HepG2 (cell line): ENCODE data around the gene ZFYVE27. TPM values are rescaled to one million over a fixed set of nuclear protein-coding genes. Genes with fewer than 3 reads are reported as not detected.

Source experiments
- CEBPB ChIP-seq: IDR thresholded peaks from 2 replicates; pipeline ENCODE4 v1.6.1; 2011; ENCODE audit warnings: low read depth, low read length, improper control_type of control experiment, borderline replicate concordance
- KDM2A ChIP-seq: sonication (generic); formaldehyde crosslinking; IDR thresholded peaks from 2 replicates; pipeline ENCODE4 v1.4.0; 2020; ENCODE audit warnings: low read depth, missing genetic modification reagents, borderline replicate concordance
- MYC ChIP-seq: sonication (generic); formaldehyde crosslinking; IDR thresholded peaks from 2 replicates; pipeline ENCODE4 v1.9.0; 2021; ENCODE audit warnings: missing genetic modification reagents, borderline replicate concordance
- SATB2 ChIP-seq: sonication (generic); formaldehyde crosslinking; IDR thresholded peaks from 2 replicates; pipeline ENCODE4 v1.5.0; 2020; ENCODE audit warnings: missing genetic modification reagents
- ZNF234 ChIP-seq: sonication (generic); formaldehyde crosslinking; conservative IDR thresholded peaks from 2 replicates; pipeline ENCODE4 v1.5.1; 2020; ENCODE audit warnings: mild to moderate bottlenecking, missing genetic modification reagents
- ZNF292 ChIP-seq: sonication (generic); formaldehyde crosslinking; IDR thresholded peaks from 2 replicates; pipeline ENCODE4 v1.8.1; 2022; ENCODE audit warnings: mild to moderate bottlenecking, low read depth, missing genetic modification reagents, borderline replicate concordance
- ZNF34 ChIP-seq: sonication (generic); formaldehyde crosslinking; IDR thresholded peaks from 2 replicates; pipeline ENCODE4 v1.4.0; 2020; ENCODE audit warnings: mild to moderate bottlenecking, missing genetic modification reagents, borderline replicate concordance
- ZNF546 ChIP-seq: sonication (generic); formaldehyde crosslinking; conservative IDR thresholded peaks from 2 replicates; pipeline ENCODE4 v1.8.1; 2023; ENCODE audit warnings: mild to moderate bottlenecking, missing genetic modification reagents
- ZNF552 ChIP-seq: sonication (generic); formaldehyde crosslinking; IDR thresholded peaks from 2 replicates; pipeline ENCODE4 v1.9.0; 2022; ENCODE audit warnings: missing genetic modification reagents, mild to moderate bottlenecking, borderline replicate concordance
- ZNF761 ChIP-seq: sonication (generic); formaldehyde crosslinking; conservative IDR thresholded peaks from 2 replicates; pipeline ENCODE4 v1.4.0; 2020; ENCODE audit warnings: mild to moderate bottlenecking, missing genetic modification reagents
- ZNF773 ChIP-seq: sonication (generic); formaldehyde crosslinking; IDR thresholded peaks from 2 replicates; pipeline ENCODE4 v1.4.0; 2020; ENCODE audit warnings: missing genetic modification reagents, borderline replicate concordance
- polyA plus RNA-seq, 8 experiments: library from polyadenylated mRNA; depleted of rRNA in 3 of 8; stranded (reverse) in 7 of 8; unstranded in 1 of 8; fragments of >200 nt; fragmentation: Illumina TruSeq in 4 of 8; extraction: Trizol in 4 of 8; gene quantifications; 2 replicates each; pipeline versions ENCODE4 v1.2.1 to v1.2.3, GENCODE V29; 2011 to 2016; ENCODE audit warnings: low read depth in 4 of 8, missing spikeins in 1 of 8, mixed read lengths in 1 of 8; ENCODE audit not compliant: insufficient read depth in 1 of 8
- total RNA-seq, 5 experiments: library from RNA; depleted of rRNA; stranded (reverse); fragments of >200 nt; fragmentation: Illumina TruSeq; extraction: Trizol; gene quantifications; 2 replicates each; pipeline ENCODE4 v1.2.3, GENCODE V29; 2016; ENCODE audit warnings: low read depth in 1 of 5
- TF ChIP-seq, protein P1 (sequence below): sonication (generic); formaldehyde crosslinking; IDR thresholded peaks from 2 replicates; pipeline ENCODE4 v1.5.1; 2020; ENCODE audit warnings: missing genetic modification reagents, mild to moderate bottlenecking, borderline replicate concordance
- TF ChIP-seq, protein P2 (sequence below): IDR thresholded peaks from 2 replicates; pipeline ENCODE4 v1.6.1; 2012; ENCODE audit warnings: inconsistent platforms
- TF ChIP-seq, protein P3 (sequence below): sonication (generic); formaldehyde crosslinking; IDR thresholded peaks from 2 replicates; pipeline ENCODE4 v1.4.0; 2020; ENCODE audit warnings: low read depth, missing genetic modification reagents
- TF ChIP-seq, protein P4 (sequence below): sonication (generic); formaldehyde crosslinking; IDR thresholded peaks from 2 replicates; pipeline ENCODE4 v1.5.0; 2020; ENCODE audit warnings: mild to moderate bottlenecking, missing genetic modification reagents
- TF ChIP-seq, protein P5 (sequence below): sonication (generic); formaldehyde crosslinking; IDR thresholded peaks from 2 replicates; pipeline ENCODE4 v1.4.0; 2020; ENCODE audit warnings: missing genetic modification reagents
- TF ChIP-seq, protein P6 (sequence below): sonication (generic); formaldehyde crosslinking; IDR thresholded peaks from 2 replicates; pipeline ENCODE4 v1.4.0; 2020; ENCODE audit warnings: missing genetic modification reagents
- TF ChIP-seq, protein P7 (sequence below): IDR thresholded peaks from 2 replicates; pipeline ENCODE4 v1.6.1; 2016; ENCODE audit warnings: missing biosample characterization, missing genetic modification reagents, low read depth

The ZFYVE27 gene
- total and polyA plus RNA-seq, 2 of the 13 experiments (the other 11 are each of a cell fraction or from before 2014, with no cell fraction given) = 19.7 to 20.5 TPM

DNA sequence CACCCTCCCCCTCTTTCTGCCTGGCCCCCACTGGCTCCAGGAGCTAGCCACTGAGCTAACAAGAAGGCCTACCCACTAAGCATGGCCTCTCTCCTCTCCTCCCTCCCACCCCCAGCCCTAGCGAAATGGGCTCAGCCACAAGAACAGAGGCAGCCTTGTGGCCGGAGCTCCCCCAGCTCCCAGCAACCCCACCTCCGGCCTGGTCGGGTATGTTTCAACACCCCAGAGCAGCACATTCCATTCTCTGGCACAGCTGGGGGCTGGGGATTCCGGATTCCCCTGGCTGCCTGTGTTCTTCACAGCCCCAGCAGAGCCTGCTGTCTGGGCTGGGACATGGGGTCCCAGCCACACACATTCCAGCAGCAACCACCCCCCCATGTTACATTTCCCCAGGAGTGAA lies 25.9 kb downstream of the ZFYVE27 start (continued):
- TF ChIP-seq, protein P1, sequence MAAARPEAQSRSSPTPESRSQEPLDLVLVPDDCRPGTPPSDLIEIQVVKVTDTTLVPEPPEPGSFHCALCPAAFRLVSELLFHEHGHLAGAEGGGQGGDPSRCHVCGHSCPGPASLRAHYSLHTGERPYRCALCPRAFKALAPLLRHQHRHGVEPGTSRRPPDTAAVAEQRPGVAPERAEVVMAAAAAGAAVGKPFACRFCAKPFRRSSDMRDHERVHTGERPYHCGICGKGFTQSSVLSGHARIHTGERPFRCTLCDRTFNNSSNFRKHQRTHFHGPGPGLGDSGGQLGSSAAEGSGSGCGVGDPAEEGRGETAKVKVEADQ (CRISPR knock-in tag) = no peak
- TF ChIP-seq SATB2 (no peak), ZNF234 (CRISPR knock-in tag) (no peak), ZNF761 (CRISPR knock-in tag) (no peak), ZNF552 (CRISPR knock-in tag) (no peak), ZNF34 (CRISPR knock-in tag) (no peak), ZNF773 (CRISPR knock-in tag) (no peak), CEBPB (peak; percentile 22; the same call in 1 of the 2 replicates), ZNF546 (no peak), MYC (CRISPR knock-in tag) (no peak), ZNF292 (CRISPR knock-in tag) (peak; percentile 30; the same call in 1 of the 2 replicates), KDM2A (CRISPR knock-in tag) (no peak)
- TF ChIP-seq, protein P2, sequence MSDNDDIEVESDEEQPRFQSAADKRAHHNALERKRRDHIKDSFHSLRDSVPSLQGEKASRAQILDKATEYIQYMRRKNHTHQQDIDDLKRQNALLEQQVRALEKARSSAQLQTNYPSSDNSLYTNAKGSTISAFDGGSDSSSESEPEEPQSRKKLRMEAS = peak; percentile 22; the same call in 1 of the 2 replicates
- TF ChIP-seq, protein P3, sequence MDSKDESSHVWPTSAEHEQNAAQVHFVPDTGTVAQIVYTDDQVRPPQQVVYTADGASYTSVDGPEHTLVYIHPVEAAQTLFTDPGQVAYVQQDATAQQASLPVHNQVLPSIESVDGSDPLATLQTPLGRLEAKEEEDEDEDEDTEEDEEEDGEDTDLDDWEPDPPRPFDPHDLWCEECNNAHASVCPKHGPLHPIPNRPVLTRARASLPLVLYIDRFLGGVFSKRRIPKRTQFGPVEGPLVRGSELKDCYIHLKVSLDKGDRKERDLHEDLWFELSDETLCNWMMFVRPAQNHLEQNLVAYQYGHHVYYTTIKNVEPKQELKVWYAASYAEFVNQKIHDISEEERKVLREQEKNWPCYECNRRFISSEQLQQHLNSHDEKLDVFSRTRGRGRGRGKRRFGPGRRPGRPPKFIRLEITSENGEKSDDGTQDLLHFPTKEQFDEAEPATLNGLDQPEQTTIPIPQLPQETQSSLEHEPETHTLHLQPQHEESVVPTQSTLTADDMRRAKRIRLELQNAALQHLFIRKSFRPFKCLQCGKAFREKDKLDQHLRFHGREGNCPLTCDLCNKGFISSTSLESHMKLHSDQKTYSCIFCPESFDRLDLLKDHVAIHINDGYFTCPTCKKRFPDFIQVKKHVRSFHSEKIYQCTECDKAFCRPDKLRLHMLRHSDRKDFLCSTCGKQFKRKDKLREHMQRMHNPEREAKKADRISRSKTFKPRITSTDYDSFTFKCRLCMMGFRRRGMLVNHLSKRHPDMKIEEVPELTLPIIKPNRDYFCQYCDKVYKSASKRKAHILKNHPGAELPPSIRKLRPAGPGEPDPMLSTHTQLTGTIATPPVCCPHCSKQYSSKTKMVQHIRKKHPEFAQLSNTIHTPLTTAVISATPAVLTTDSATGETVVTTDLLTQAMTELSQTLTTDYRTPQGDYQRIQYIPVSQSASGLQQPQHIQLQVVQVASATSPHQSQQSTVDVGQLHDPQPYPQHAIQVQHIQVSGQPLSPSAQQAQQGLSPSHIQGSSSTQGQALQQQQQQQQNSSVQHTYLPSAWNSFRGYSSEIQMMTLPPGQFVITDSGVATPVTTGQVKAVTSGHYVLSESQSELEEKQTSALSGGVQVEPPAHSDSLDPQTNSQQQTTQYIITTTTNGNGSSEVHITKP = peak; percentile 70; the same call in 1 of the 2 replicates
- TF ChIP-seq, protein P4, sequence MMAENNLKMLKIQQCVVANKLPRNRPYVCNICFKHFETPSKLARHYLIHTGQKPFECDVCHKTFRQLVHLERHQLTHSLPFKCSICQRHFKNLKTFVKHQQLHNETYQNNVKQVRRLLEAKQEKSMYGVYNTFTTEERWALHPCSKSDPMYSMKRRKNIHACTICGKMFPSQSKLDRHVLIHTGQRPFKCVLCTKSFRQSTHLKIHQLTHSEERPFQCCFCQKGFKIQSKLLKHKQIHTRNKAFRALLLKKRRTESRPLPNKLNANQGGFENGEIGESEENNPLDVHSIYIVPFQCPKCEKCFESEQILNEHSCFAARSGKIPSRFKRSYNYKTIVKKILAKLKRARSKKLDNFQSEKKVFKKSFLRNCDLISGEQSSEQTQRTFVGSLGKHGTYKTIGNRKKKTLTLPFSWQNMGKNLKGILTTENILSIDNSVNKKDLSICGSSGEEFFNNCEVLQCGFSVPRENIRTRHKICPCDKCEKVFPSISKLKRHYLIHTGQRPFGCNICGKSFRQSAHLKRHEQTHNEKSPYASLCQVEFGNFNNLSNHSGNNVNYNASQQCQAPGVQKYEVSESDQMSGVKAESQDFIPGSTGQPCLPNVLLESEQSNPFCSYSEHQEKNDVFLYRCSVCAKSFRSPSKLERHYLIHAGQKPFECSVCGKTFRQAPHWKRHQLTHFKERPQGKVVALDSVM (CRISPR knock-in tag) = no peak
- TF ChIP-seq, protein P5, sequence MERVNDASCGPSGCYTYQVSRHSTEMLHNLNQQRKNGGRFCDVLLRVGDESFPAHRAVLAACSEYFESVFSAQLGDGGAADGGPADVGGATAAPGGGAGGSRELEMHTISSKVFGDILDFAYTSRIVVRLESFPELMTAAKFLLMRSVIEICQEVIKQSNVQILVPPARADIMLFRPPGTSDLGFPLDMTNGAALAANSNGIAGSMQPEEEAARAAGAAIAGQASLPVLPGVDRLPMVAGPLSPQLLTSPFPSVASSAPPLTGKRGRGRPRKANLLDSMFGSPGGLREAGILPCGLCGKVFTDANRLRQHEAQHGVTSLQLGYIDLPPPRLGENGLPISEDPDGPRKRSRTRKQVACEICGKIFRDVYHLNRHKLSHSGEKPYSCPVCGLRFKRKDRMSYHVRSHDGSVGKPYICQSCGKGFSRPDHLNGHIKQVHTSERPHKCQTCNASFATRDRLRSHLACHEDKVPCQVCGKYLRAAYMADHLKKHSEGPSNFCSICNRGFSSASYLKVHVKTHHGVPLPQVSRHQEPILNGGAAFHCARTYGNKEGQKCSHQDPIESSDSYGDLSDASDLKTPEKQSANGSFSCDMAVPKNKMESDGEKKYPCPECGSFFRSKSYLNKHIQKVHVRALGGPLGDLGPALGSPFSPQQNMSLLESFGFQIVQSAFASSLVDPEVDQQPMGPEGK (CRISPR knock-in tag) = peak; percentile 85; the same call in 1 of the 2 replicates
- TF ChIP-seq, protein P6, sequence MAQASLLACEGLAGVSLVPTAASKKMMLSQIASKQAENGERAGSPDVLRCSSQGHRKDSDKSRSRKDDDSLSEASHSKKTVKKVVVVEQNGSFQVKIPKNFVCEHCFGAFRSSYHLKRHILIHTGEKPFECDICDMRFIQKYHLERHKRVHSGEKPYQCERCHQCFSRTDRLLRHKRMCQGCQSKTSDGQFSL (CRISPR knock-in tag) = 0 out of 2 replicates have a peak, but pooled peaks have one; percentile 43
- TF ChIP-seq, protein P7, sequence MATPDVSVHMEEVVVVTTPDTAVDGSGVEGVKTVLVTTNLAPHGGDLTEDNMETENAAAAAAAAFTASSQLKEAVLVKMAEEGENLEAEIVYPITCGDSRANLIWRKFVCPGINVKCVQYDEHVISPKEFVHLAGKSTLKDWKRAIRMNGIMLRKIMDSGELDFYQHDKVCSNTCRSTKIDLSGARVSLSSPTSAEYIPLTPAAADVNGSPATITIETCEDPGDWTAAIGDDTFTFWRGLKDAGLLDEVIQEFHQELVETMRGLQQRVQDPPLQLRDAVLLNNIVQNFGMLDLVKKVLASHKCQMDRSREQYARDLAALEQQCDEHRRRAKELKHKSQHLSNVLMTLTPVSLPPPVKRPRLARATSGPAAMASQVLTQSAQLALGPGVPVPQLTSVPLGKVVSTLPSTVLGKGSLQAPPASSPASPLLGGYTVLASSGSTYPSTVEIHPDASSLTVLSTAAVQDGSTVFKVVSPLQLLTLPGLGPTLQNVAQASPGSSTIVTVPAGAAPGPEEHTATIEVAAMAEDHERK (CRISPR knock-in tag) = no peak
